H1 (cell line): ENCODE measurements around the gene PPM1L. TPM values are rescaled to one million over a fixed set of nuclear protein-coding genes. Genes with fewer than 3 reads are reported as not detected.

ENCODE experiments used
- CTCF ChIA-PET: fragments of 300-600 bp; sonication (Branson Sonifier 250); formaldehyde crosslinking; loops from one replicate; lab custom pipeline; 2021; ENCODE audit not compliant: partially characterized antibody; lab: Charles Lee
- POLR2A ChIA-PET: fragments of 300-600 bp; sonication (Branson Sonifier 250); formaldehyde crosslinking; loops from one replicate; lab custom pipeline; 2021; ENCODE audit warnings: inconsistent platforms; ENCODE audit not compliant: partially characterized antibody; lab: Charles Lee
- DNase-seq, 2 experiments: peaks; one replicate each; pipeline versions ENCODE4 v3.0.0 to v3.0.0-alpha.2; 2010 to 2022; ENCODE audit warnings: low spot score in 2 of 2, low read depth in 1 of 2, mixed read lengths in 1 of 2
- FAIRE-seq: peaks from 2 replicates; lab custom pipeline; 2011; peaks lifted over from hg19 to GRCh38; lab: Jason Lieb, UNC
- H2AFZ ChIP-seq: 2 replicates; pipeline ENCODE4 v1.8.1; 2012; ENCODE audit warnings: low read length, inconsistent platforms
- H2AK5ac ChIP-seq: 2 replicates; pipeline ENCODE4 v1.6.1; 2013; ENCODE audit warnings: low read depth, low read length
- H2BK120ac ChIP-seq: replicated peaks from 2 replicates; pipeline ENCODE3; 2013; ENCODE audit warnings: low read depth, low read length, inconsistent platforms
- H2BK12ac ChIP-seq: 2 replicates; pipeline ENCODE4 v1.6.1; 2013; ENCODE audit warnings: low read depth, low read length
- H2BK15ac ChIP-seq: 2 replicates; pipeline ENCODE4 v1.6.1; 2013; ENCODE audit warnings: low read length
- H2BK20ac ChIP-seq: 2 replicates; pipeline ENCODE4 v1.6.1; 2013; ENCODE audit warnings: low read length
- H2BK5ac ChIP-seq: 2 replicates; pipeline ENCODE4 v1.6.1; 2013; ENCODE audit warnings: low read depth, low read length
- H3K14ac ChIP-seq: 2 replicates; pipeline ENCODE4 v1.6.1; 2013; ENCODE audit warnings: inconsistent platforms; ENCODE audit not compliant: insufficient read length
- H3K18ac ChIP-seq: 2 replicates; pipeline ENCODE4 v1.6.1; 2013; ENCODE audit warnings: low read length; ENCODE audit errors: extremely low read depth
- H3K23ac ChIP-seq: 2 replicates; pipeline ENCODE4 v1.6.1; 2013; ENCODE audit warnings: inconsistent platforms; ENCODE audit not compliant: insufficient read length
- H3K23me2 ChIP-seq: 2 replicates; pipeline ENCODE4 v1.6.1; 2013; ENCODE audit warnings: low read depth, low read length
- H3K27ac ChIP-seq: 2 replicates; pipeline ENCODE4 v1.6.1; 2011; ENCODE audit warnings: low read depth, low read length, inconsistent platforms
- H3K27me3 ChIP-seq, 4 experiments: replicated peaks in 1 of 4; 1 replicate in 1 of 4; 2 replicates in 3 of 4; pipeline versions ENCODE4 v1.6.1 to v1.8.1; 2011 to 2013; ENCODE audit warnings: low read length in 3 of 4, mild to moderate bottlenecking in 3 of 4, inconsistent platforms in 2 of 4, mixed read lengths in 2 of 4, moderate library complexity in 1 of 4; ENCODE audit not compliant: control insufficient read depth in 3 of 4, insufficient read depth in 3 of 4; ENCODE audit errors: extremely low read depth in 1 of 4
- H3K36me3 ChIP-seq, 4 experiments: 2 replicates each; pipeline versions ENCODE4 v1.6.1 to v1.8.1; 2011 to 2013; ENCODE audit warnings: mild to moderate bottlenecking in 4 of 4, low read length in 3 of 4, moderate library complexity in 2 of 4, control low read depth in 1 of 4, inconsistent platforms in 1 of 4; ENCODE audit not compliant: insufficient read depth in 4 of 4, control insufficient read depth in 2 of 4
- H3K4ac ChIP-seq: replicated peaks from 2 replicates; pipeline ENCODE3; 2013; ENCODE audit warnings: low read length, low read depth, mixed read lengths, inconsistent platforms; ENCODE audit not compliant: insufficient read length
- H3K4me1 ChIP-seq, 4 experiments: replicated peaks in 1 of 4; 1 replicate in 1 of 4; 2 replicates in 3 of 4; pipeline versions ENCODE4 v1.6.1 to v1.8.1; 2011 to 2013; ENCODE audit warnings: low read length in 3 of 4, inconsistent platforms in 2 of 4, mixed read lengths in 1 of 4; ENCODE audit not compliant: insufficient read depth in 4 of 4, control insufficient read depth in 3 of 4
- H3K4me2 ChIP-seq, 2 experiments: 2 replicates each; pipeline versions ENCODE4 v1.6.1 to v1.8.1; 2011 to 2013; ENCODE audit warnings: low read depth in 2 of 2, low read length in 2 of 2, control low read depth in 1 of 2, inconsistent platforms in 1 of 2, mild to moderate bottlenecking in 1 of 2; ENCODE audit not compliant: insufficient read depth in 1 of 2
- H3K4me3 ChIP-seq, 4 experiments: fragments of 200-600, 300-600 bp in 1 of 4; sonication (generic), shearing (Covaris generic), sonication (Bioruptor Twin) in 1 of 4; 2 replicates each; pipeline versions ENCODE4 v1.5.1 to v1.8.1; 2011 to 2016; ENCODE audit warnings: low read length in 4 of 4, low read depth in 3 of 4, control low read depth in 2 of 4, inconsistent platforms in 2 of 4, mild to moderate bottlenecking in 2 of 4, mixed read lengths in 1 of 4, moderate library complexity in 1 of 4; ENCODE audit not compliant: insufficient read depth in 2 of 4; ENCODE audit errors: extremely low read depth in 1 of 4
- H3K56ac ChIP-seq: replicated peaks from 2 replicates; pipeline ENCODE3; 2013; ENCODE audit warnings: low read depth, mild to moderate bottlenecking, mixed read lengths, low read length, inconsistent platforms; ENCODE audit not compliant: insufficient read length
- H3K79me1 ChIP-seq: 2 replicates; pipeline ENCODE4 v1.6.1; 2013; ENCODE audit warnings: low read depth, low read length, control low read depth
- H3K79me2 ChIP-seq, 2 experiments: 2 replicates each; pipeline versions ENCODE4 v1.6.1 to v1.8.1; 2012 to 2013; ENCODE audit warnings: low read length in 2 of 2, mild to moderate bottlenecking in 2 of 2, inconsistent platforms in 1 of 2; ENCODE audit not compliant: insufficient read depth in 2 of 2, control insufficient read depth in 1 of 2
- H3K9ac ChIP-seq, 4 experiments: replicated peaks in 1 of 4; 1 replicate in 1 of 4; 2 replicates in 3 of 4; pipeline versions ENCODE4 v1.6.1 to v1.8.1; 2011 to 2013; ENCODE audit warnings: low read depth in 3 of 4, low read length in 3 of 4, control low read depth in 2 of 4, mild to moderate bottlenecking in 2 of 4, moderate library complexity in 2 of 4, inconsistent platforms in 1 of 4; ENCODE audit errors: extremely low read depth in 1 of 4
- H3K9me3 ChIP-seq, 2 experiments: 2 replicates each; pipeline versions ENCODE4 v1.6.1 to v1.8.1; 2012 to 2013; ENCODE audit warnings: mild to moderate bottlenecking in 2 of 2, moderate library complexity in 2 of 2, control low read depth in 1 of 2, inconsistent platforms in 1 of 2, low read depth in 1 of 2, low read length in 1 of 2, mixed read lengths in 1 of 2; ENCODE audit not compliant: insufficient read depth in 2 of 2
- H4K20me1 ChIP-seq, 2 experiments: replicated peaks in 1 of 2; 2 replicates each; pipeline versions ENCODE3 to v1.8.1; 2011 to 2013; ENCODE audit warnings: inconsistent platforms in 2 of 2, low read length in 2 of 2, mild to moderate bottlenecking in 1 of 2; ENCODE audit not compliant: insufficient read depth in 2 of 2, control insufficient read depth in 1 of 2
- H4K5ac ChIP-seq: 2 replicates; pipeline ENCODE4 v1.6.1; 2013; ENCODE audit warnings: low read length, low read depth, mixed read lengths, inconsistent platforms; ENCODE audit not compliant: insufficient read length
- H4K8ac ChIP-seq: 2 replicates; pipeline ENCODE4 v1.8.0; 2013; ENCODE audit warnings: mild to moderate bottlenecking, moderate library complexity, low read length, inconsistent platforms; ENCODE audit not compliant: insufficient read depth; ENCODE audit errors: extremely low read depth
- H4K91ac ChIP-seq: replicated peaks from 2 replicates; pipeline ENCODE3; 2013; ENCODE audit warnings: low read length, mixed read lengths, inconsistent platforms; ENCODE audit not compliant: insufficient read length
- CEBPB ChIP-seq: IDR thresholded peaks from 2 replicates; pipeline ENCODE4 v1.6.1; 2012; ENCODE audit warnings: low read depth, low read length
- CHD2 ChIP-seq: IDR thresholded peaks from 2 replicates; pipeline ENCODE4 v1.6.1; 2012; ENCODE audit warnings: low read length, improper control_type of control experiment
- FOSL1 ChIP-seq: IDR thresholded peaks from 2 replicates; pipeline ENCODE4 v1.6.1; 2011; ENCODE audit warnings: mild to moderate bottlenecking, low read depth, low read length, moderate library complexity; ENCODE audit not compliant: insufficient read depth
- SIRT6 ChIP-seq: IDR thresholded peaks from one replicate; pipeline ENCODE4 v1.7.1; 2012; ENCODE audit warnings: low read length, inconsistent platforms
- SP1 ChIP-seq: IDR thresholded peaks from 2 replicates; pipeline ENCODE4 v1.6.1; 2011; ENCODE audit warnings: low read depth, low read length
- SUZ12 ChIP-seq: fragments of 200-600 bp; sonication (generic); IDR thresholded peaks from 2 replicates; pipeline ENCODE4 v1.6.1; 2012; ENCODE audit warnings: mild to moderate bottlenecking, inconsistent platforms, low read length, moderate library complexity, mixed read lengths
- TBP ChIP-seq: IDR thresholded peaks from 2 replicates; pipeline ENCODE4 v1.6.1; 2011; ENCODE audit warnings: low read depth, low read length, improper control_type of control experiment
- TEAD4 ChIP-seq: IDR thresholded peaks from 2 replicates; pipeline ENCODE4 v1.6.1; 2012; ENCODE audit warnings: low read depth, low read length, inconsistent platforms, mixed read lengths
- WGBS, 2 experiments: shearing (Covaris generic) in 1 of 2; methylation state at CpG; one replicate each; pipeline versions ENCODE4 v1.1.6 to v1.1.7; 2013 to 2015; ENCODE audit warnings: low lambda C conversion rate in 2 of 2, mixed read lengths in 2 of 2, inconsistent platforms in 1 of 2, low coverage in 1 of 2, missing lambda C conversion rate in 1 of 2; ENCODE audit not compliant: insufficient replicate concordance in 2 of 2, insufficient coverage in 1 of 2, insufficient read length in 1 of 2; ENCODE audit errors: extremely low coverage in 1 of 2, missing lambda C conversion rate in 1 of 2; 5-methylcytosine and 5-hydroxymethylcytosine counted together
- polyA plus RNA-seq, 7 experiments: library from polyadenylated mRNA; depleted of rRNA in 3 of 7; stranded (reverse) in 5 of 7; unstranded in 2 of 7; fragments of >200 nt in 5 of 7; fragments of 200-250 nt in 2 of 7; gene quantifications; 1 replicate in 5 of 7; 2 replicates in 1 of 7; 4 replicates in 1 of 7; pipeline versions ENCODE4 v1.2.1 to v1.2.3, GENCODE V29; 2011 to 2013; ENCODE audit warnings: missing spikeins in 2 of 7, mixed read lengths in 2 of 7
- total RNA-seq: library from RNA; stranded (reverse); fragmentation: NEBNext Ultra II Directional; extraction: Animal tissue kit (Norgen Biotek cat#: 25700); gene quantifications from 2 replicates; pipeline ENCODE4 v1.2.1, GENCODE V29; 2021

The PPM1L gene
- total and polyA plus RNA-seq, 2 of the 8 experiments (the other 6 are each of a cell fraction or from before 2014, with no cell fraction given), result 2.8 to 18.1 TPM

- POLR2A ChIA-PET, result interaction anchor here (0.8 kb wide), 1 partner anchor 13 kb away, joined by 3 read pairs; no protein-coding TSS in a partner anchor
- no peak overlapping the region for H3K23ac ChIP-seq
These were observed 54.6 kb downstream of the PPM1L start for GRCh38 chr3:160810362-160811236.

More at GRCh38 chr3:160810362-160811236, 54.6 kb downstream of the PPM1L start:
- H4K20me1 ChIP-seq, result peaks cover 0 to 2% of the 10 kb centered on the region in 2 experiments
- H3K79me1 ChIP-seq, result peaks cover 2% of the 10 kb centered on the region; the same call in 1 of the 2 replicates
- FAIRE-seq, result no peak
- H3K18ac ChIP-seq, result no peak overlapping the region
- no peaks in the 10 kb centered on the region for H3K9me3 ChIP-seq
- H3K9ac ChIP-seq, result no peak overlapping the region
- H4K91ac ChIP-seq, result no peak overlapping the region
- H2BK15ac ChIP-seq, result no peak overlapping the region
- no peak overlapping the region for H3K4me2 ChIP-seq
- no peak overlapping the region for H2BK12ac ChIP-seq
- H3K4me1 ChIP-seq, result peaks cover 0 to 3% (median 2%) of the 10 kb centered on the region in 4 experiments; a peak in 4 of 7 replicates
- no peak overlapping the region for H2AK5ac ChIP-seq
- no peak for DNase-seq
- 90% methylated on average over 4 of the region's 4 CpGs; no CpG with 5 or more reads in 1 of the 2 experiments for WGBS, 2 experiments
- H3K14ac ChIP-seq, result no peak overlapping the region
- H3K27ac ChIP-seq, result no peak overlapping the region
- TF ChIP-seq CEBPB (no peak), TEAD4 (no peak), SP1 (no peak), FOSL1 (no peak), SUZ12 (no peak), SIRT6 (no peak), CHD2 (no peak), TBP (no peak)
- no peaks in the 10 kb centered on the region; the same call in 1 of the 2 replicates for H3K23me2 ChIP-seq
- no peak overlapping the region for H2BK20ac ChIP-seq
- H3K4ac ChIP-seq, result no peak overlapping the region
- no peak overlapping the region for H2AFZ ChIP-seq
- no peak overlapping the region; the same call in 1 of the 2 replicates for H4K8ac ChIP-seq
- H2BK120ac ChIP-seq, result no peak overlapping the region
- H3K79me2 ChIP-seq, result peaks cover 0 to 4% of the 10 kb centered on the region in 2 experiments; a peak in 1 of 4 replicates
- CTCF ChIA-PET, result interaction anchor here (0.8 to 1.3 kb wide), 2 partner anchors 15 to 102 kb away, joined by 3 read pairs; no protein-coding TSS in a partner anchor
- H3K27me3 ChIP-seq, result no peaks in the 10 kb centered on the region
- H3K4me3 ChIP-seq, result no peak overlapping the region
- H2BK5ac ChIP-seq, result no peak overlapping the region
- no peak overlapping the region for H4K5ac ChIP-seq
- H3K36me3 ChIP-seq, result no peaks in the 10 kb centered on the region
- no peak overlapping the region for H3K56ac ChIP-seq
